OCI-LY7 (cell line): ENCODE results near the gene DEAF1. TPM values are rescaled to one million over a fixed set of nuclear protein-coding genes. Genes with fewer than 3 reads are reported as not detected.
A peak's percentile ranks its signal among the peaks of the same experiment; 100 is the strongest.

ENCODE experiments used
- BruUV-seq: library from RNA; stranded (reverse); fragments of 400-500 nt; replicated peaks from 2 replicates; lab custom pipeline; 2021; lab: Mats Ljungman, UMichigan
- CTCF ChIA-PET: fragments of 300-600 bp; sonication (Branson Sonifier 250); formaldehyde crosslinking; loops from one replicate; lab custom pipeline; 2022; ENCODE audit warnings: antibody characterized with exemption; ENCODE audit not compliant: unreplicated experiment; lab: Charles Lee
- POLR2A ChIA-PET: fragments of 300-600 bp; sonication (Branson Sonifier 250); formaldehyde crosslinking; loops from one replicate; lab custom pipeline; 2022; ENCODE audit warnings: antibody characterized with exemption; lab: Charles Lee
- DNase-seq: peaks from one replicate; pipeline ENCODE4 v3.0.0-alpha.2; 2015; ENCODE audit warnings: low spot score
- H2AFZ ChIP-seq: fragments of 200-600 bp; sonication (generic), shearing (Covaris generic); 2 replicates; pipeline ENCODE4 v1.6.1; 2014; ENCODE audit warnings: mild to moderate bottlenecking, antibody characterized with exemption, low read length, moderate library complexity
- H3K27ac ChIP-seq: fragments of 200-600 bp; sonication (generic); 2 replicates; pipeline ENCODE4 v1.5.1; 2014; ENCODE audit warnings: mixed run types, low read depth, mild to moderate bottlenecking, moderate library complexity, low read length, inconsistent platforms; ENCODE audit not compliant: poor library complexity, severe bottlenecking
- H3K36me3 ChIP-seq: fragments of 200-600 bp; sonication (generic); 2 replicates; pipeline ENCODE4 v1.6.1; 2014; ENCODE audit warnings: mild to moderate bottlenecking, antibody characterized with exemption, low read length, moderate library complexity, mixed read lengths; ENCODE audit not compliant: insufficient read depth
- H3K4me1 ChIP-seq: fragments of 200-600 bp; sonication (generic); 2 replicates; pipeline ENCODE4 v1.5.1; 2014; ENCODE audit warnings: mild to moderate bottlenecking, low read length; ENCODE audit not compliant: insufficient read depth, poor library complexity, severe bottlenecking
- H3K4me2 ChIP-seq: fragments of 200-600 bp; sonication (generic); 2 replicates; pipeline ENCODE4 v1.6.1; 2014; ENCODE audit warnings: mild to moderate bottlenecking, low read length
- H3K4me3 ChIP-seq: fragments of 200-600 bp; sonication (generic); 2 replicates; pipeline ENCODE4 v1.5.1; 2014; ENCODE audit warnings: mild to moderate bottlenecking, low read depth, low read length; ENCODE audit not compliant: poor library complexity, severe bottlenecking
- H3K79me2 ChIP-seq: fragments of 200-600 bp; sonication (generic); 2 replicates; pipeline ENCODE4 v1.6.1; 2016; ENCODE audit warnings: low read depth, mild to moderate bottlenecking, low read length, moderate library complexity, mixed read lengths; ENCODE audit not compliant: insufficient read depth
- H3K9me2 ChIP-seq: fragments of 200-600 bp; sonication (generic); 2 replicates; pipeline ENCODE4 v1.6.1; 2016; ENCODE audit warnings: mild to moderate bottlenecking, low read length, mixed read lengths; ENCODE audit not compliant: insufficient read depth
- H3K9me3 ChIP-seq: fragments of 200-600 bp; sonication (generic); 2 replicates; pipeline ENCODE4 v1.6.1; 2014; ENCODE audit warnings: mild to moderate bottlenecking, mixed run types, low read length, mixed read lengths
- H4K20me1 ChIP-seq: fragments of 200-600 bp; sonication (generic); 2 replicates; pipeline ENCODE4 v1.6.1; 2014; ENCODE audit warnings: mild to moderate bottlenecking, antibody characterized with exemption, low read length, moderate library complexity, mixed read lengths; ENCODE audit not compliant: insufficient read depth
- EZH2phosphoT487 ChIP-seq: fragments of 200-600 bp; sonication (generic); IDR thresholded peaks from 2 replicates; pipeline ENCODE4 v1.6.1; 2018; ENCODE audit warnings: low read depth, borderline replicate concordance, mild to moderate bottlenecking, mixed run types, antibody characterized with exemption, low read length, moderate library complexity, mixed read lengths
- intact Hi-C: fragments of 100-400 bp; cut with micrococcal nuclease; formaldehyde crosslinking; loops from one replicate; pipeline ENCODE4 v1.10.0; 2022; ENCODE audit not compliant: unreplicated experiment
- total RNA-seq, 2 experiments: library from RNA; depleted of rRNA in 1 of 2; stranded (reverse); fragments of >200 nt in 1 of 2; shearing (Covaris generic) in 1 of 2; gene quantifications; 2 replicates each; pipeline ENCODE4 v1.2.3, GENCODE V29; 2014 to 2022
- TF ChIP-seq, protein P1 (sequence below): fragments of 200-600 bp; sonication (generic); conservative IDR thresholded peaks from 2 replicates; pipeline ENCODE4 v1.5.1; 2014; ENCODE audit warnings: mild to moderate bottlenecking, antibody characterized with exemption, low read length, moderate library complexity, mixed read lengths

Gene DEAF1
- total RNA-seq, 2 experiments from 2014 or later, result 42.7 to 66.2 TPM

DNA sequence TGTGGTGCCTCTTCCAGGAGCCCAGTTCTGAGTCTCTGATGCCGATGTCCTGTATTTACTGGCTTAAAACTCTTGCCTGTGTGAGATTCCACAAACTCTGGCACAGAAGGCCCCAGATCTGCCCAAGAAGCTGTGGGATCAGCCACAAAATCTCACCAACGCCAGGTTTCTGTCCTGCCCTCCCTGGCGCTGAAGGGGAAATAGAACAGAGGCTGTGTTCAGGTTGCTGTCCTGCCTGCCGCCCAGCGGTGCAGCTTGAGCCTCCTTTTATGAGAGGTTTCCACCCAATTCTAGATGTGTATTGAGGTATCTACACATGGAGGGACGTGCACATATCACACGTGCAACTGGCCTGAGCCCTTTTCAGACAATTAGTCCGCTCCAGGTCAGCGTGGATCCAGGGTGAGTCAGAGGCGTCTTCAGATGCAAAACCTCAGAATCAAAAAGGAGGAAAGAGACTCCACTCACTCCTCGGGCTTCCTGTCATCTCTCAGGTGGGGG lies 2.8 kb upstream of the DEAF1 start:
- H3K4me1 ChIP-seq, result peaks cover 35% of the 10 kb centered on the region
- CTCF ChIA-PET, result interaction anchor here (0.6 to 3.7 kb wide), 2 partner anchors 25 to 1975 kb away, joined by 3 to 26 read pairs; no protein-coding TSS in a partner anchor
- no peak for DNase-seq
- H4K20me1 ChIP-seq, result no peaks in the 10 kb centered on the region
- no peaks in the 10 kb centered on the region for H3K9me2 ChIP-seq
- H3K27ac ChIP-seq, result peak overlapping the region; percentile 88
- BruUV-seq, result no TSS peak
- H3K79me2 ChIP-seq, result peaks cover 31% of the 10 kb centered on the region; the same call in 1 of the 2 replicates
- peaks cover 3% of the 10 kb centered on the region; the same call in 1 of the 2 replicates for H3K36me3 ChIP-seq
- no peak overlapping the region for H2AFZ ChIP-seq
- TF ChIP-seq EZH2phosphoT487, result no peak
- TF ChIP-seq, protein P1, sequence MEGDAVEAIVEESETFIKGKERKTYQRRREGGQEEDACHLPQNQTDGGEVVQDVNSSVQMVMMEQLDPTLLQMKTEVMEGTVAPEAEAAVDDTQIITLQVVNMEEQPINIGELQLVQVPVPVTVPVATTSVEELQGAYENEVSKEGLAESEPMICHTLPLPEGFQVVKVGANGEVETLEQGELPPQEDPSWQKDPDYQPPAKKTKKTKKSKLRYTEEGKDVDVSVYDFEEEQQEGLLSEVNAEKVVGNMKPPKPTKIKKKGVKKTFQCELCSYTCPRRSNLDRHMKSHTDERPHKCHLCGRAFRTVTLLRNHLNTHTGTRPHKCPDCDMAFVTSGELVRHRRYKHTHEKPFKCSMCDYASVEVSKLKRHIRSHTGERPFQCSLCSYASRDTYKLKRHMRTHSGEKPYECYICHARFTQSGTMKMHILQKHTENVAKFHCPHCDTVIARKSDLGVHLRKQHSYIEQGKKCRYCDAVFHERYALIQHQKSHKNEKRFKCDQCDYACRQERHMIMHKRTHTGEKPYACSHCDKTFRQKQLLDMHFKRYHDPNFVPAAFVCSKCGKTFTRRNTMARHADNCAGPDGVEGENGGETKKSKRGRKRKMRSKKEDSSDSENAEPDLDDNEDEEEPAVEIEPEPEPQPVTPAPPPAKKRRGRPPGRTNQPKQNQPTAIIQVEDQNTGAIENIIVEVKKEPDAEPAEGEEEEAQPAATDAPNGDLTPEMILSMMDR, result no peak
- peak overlapping the region; percentile 77 for H3K4me2 ChIP-seq
- intact Hi-C loops, result no loop called here
- peak overlapping the region; percentile 83 for H3K4me3 ChIP-seq
- H3K9me3 ChIP-seq, result no peaks in the 10 kb centered on the region
- POLR2A ChIA-PET, result interaction anchor here (0.6 to 1.6 kb wide), 3 partner anchors 25 to 39 kb away, joined by 3 to 5 read pairs (median 3); no protein-coding TSS in a partner anchor

GRCh38 chr11:696955-697491 lies 2.0 kb upstream of the DEAF1 start:
- Histone ChIP-seq H2AFZ (no peak overlapping the region), H3K36me3 (peaks cover under 1% of the 10 kb centered on the region; the same call in 1 of the 2 replicates), H3K4me3 (peak overlapping the region; percentile 83), H3K9me3 (no peaks in the 10 kb centered on the region), H3K27ac (peak overlapping the region; percentile 88), H3K4me1 (peaks cover 37% of the 10 kb centered on the region), H3K79me2 (peaks cover 34% of the 10 kb centered on the region; the same call in 1 of the 2 replicates), H4K20me1 (no peaks in the 10 kb centered on the region), H3K9me2 (no peaks in the 10 kb centered on the region), H3K4me2 (peak overlapping the region; percentile 77)
- TF ChIP-seq, protein P1, result no peak
- TF ChIP-seq EZH2phosphoT487, result no peak
- DNase-seq, result peak; percentile 56
- POLR2A ChIA-PET, result interaction anchor here (0.5 to 1.6 kb wide), 5 partner anchors 25 to 184 kb away, joined by 3 to 5 read pairs (median 4); no protein-coding TSS in a partner anchor
- TSS peak; percentile 48 for BruUV-seq
- intact Hi-C loops, result loop anchor here (1.0 kb wide), 1 partner anchor 26 kb away; no protein-coding TSS in a partner anchor
- CTCF ChIA-PET, result interaction anchor here (0.7 to 3.7 kb wide), 2 partner anchors 25 to 29 kb away, joined by 3 to 26 read pairs; no protein-coding TSS in a partner anchor
